ENCODE data around the gene TSACC.
"Not testable (repeated sequence)": the region's sequence is repeated elsewhere in the genome, so short reads cannot be mapped to it uniquely, and the experiment has no call there.

The TSACC gene

GRCh38 chr1:156346636-156347035 lies 8.3 kb downstream of the TSACC start:
- DNase-seq (ENCODE audit: low read depth): no peak
- TF ChIP-seq, protein P1, sequence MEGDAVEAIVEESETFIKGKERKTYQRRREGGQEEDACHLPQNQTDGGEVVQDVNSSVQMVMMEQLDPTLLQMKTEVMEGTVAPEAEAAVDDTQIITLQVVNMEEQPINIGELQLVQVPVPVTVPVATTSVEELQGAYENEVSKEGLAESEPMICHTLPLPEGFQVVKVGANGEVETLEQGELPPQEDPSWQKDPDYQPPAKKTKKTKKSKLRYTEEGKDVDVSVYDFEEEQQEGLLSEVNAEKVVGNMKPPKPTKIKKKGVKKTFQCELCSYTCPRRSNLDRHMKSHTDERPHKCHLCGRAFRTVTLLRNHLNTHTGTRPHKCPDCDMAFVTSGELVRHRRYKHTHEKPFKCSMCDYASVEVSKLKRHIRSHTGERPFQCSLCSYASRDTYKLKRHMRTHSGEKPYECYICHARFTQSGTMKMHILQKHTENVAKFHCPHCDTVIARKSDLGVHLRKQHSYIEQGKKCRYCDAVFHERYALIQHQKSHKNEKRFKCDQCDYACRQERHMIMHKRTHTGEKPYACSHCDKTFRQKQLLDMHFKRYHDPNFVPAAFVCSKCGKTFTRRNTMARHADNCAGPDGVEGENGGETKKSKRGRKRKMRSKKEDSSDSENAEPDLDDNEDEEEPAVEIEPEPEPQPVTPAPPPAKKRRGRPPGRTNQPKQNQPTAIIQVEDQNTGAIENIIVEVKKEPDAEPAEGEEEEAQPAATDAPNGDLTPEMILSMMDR (IDR thresholded peaks at IDR 0.05; ENCODE audit: control insufficient read depth, extremely low read depth, insufficient read depth): no peak
- no peak overlapping the region for H3K4me3 ChIP-seq (ENCODE audit: low read depth, low read length)

DNA sequence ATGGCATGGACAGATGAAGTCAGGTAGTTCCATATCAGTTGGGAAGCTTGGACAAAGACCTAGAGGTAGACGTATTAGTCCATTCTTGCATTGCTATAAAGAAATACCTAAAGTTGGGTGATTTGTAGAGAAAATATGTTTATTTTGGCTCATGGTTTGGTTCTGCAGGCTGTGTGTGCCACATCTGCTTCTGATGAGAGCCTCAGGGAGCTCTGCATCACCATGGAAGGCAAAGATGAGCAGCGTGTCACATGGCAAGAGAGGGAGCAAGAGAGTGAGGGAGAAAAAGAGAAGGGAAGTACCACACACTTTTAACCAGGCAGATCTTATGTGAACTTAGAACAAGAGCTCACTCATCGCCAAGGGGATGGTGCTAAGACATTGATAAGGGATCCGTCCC lies 9.0 kb downstream of the TSACC start:
- no peak for DNase-seq (ENCODE audit: low read depth)
- no peak overlapping the region for H3K4me3 ChIP-seq (ENCODE audit: low read depth, low read length)
- TF ChIP-seq, protein P1 (IDR thresholded peaks at IDR 0.05; ENCODE audit: control insufficient read depth, extremely low read depth, insufficient read depth): no peak

GRCh38 chr1:156352481-156352880 lies 14.2 kb downstream of the TSACC start:
- DNase-seq (ENCODE audit: low read depth); H3K4me3 ChIP-seq (ENCODE audit: low read depth, low read length): not testable (repeated sequence)

GRCh38 chr1:156356262-156356874 lies 18.0 kb downstream of the TSACC start:
- DNase-seq (ENCODE audit: low read depth): no peak
- no peak overlapping the region for H3K4me3 ChIP-seq (ENCODE audit: low read depth, low read length)
- TF ChIP-seq, protein P1 (IDR thresholded peaks at IDR 0.05; ENCODE audit: control insufficient read depth, extremely low read depth, insufficient read depth): no peak

DNA sequence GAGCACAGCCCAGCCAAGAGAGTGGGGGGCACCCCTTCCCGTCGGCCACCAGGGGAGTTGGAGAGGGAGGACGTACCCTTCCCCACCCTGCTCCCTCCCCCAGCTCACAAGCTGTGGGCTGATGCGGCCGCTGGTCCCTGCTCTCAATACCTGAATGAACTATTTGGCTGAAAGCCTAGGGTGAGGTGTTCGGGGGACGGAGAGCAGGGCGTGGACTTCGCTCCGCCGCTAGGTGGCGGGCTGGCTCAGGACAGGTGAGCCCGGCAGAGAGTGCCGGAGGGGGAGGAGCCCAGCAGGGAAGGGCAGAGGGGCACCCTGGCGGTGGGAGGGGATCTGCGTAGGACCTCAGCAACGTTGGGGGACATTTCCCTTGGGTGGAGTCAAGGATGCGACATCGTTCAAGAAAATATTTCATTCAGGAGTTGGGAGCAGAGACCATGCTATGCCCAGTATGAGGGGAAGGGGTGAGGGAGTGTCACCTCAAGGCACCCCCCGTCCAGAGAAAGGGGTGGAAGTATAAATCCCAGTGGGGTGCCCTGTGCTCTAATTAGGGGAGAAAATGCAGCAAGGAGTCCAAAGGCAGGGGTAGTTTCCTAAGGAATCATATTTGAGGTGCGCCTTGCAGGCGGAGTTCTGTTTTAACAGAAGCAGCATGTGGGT lies 18.7 kb downstream of the TSACC start:
- TF ChIP-seq, protein P1 (IDR thresholded peaks at IDR 0.05; ENCODE audit: control insufficient read depth, extremely low read depth, insufficient read depth): peak; percentile 98
- peak; percentile 35 for DNase-seq (ENCODE audit: low read depth)
- H3K4me3 ChIP-seq (ENCODE audit: low read depth, low read length): no peak overlapping the region

DNA sequence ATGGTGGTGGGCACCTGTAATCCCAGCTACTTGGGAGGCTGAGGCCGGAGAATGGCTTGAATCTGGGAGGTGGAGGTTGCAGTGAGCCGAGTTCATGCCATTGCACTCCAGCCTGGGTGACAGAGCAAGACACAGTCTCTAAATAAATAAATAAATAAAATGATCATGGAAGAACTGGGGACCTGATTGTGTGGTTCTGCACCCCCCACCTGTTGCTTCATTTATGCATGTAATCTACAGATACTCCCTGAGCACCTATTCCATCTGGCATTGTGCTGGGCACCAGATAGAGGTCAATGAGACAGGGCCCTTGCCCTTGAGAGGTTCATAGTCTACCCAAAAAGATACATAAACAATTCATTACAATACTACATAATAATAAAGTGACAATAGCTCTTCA lies 19.7 kb downstream of the TSACC start:
- TF ChIP-seq, protein P1 (IDR thresholded peaks at IDR 0.05; ENCODE audit: control insufficient read depth, extremely low read depth, insufficient read depth): no peak
- no peak for DNase-seq (ENCODE audit: low read depth)
- H3K4me3 ChIP-seq (ENCODE audit: low read depth, low read length): no peak overlapping the region

DNA sequence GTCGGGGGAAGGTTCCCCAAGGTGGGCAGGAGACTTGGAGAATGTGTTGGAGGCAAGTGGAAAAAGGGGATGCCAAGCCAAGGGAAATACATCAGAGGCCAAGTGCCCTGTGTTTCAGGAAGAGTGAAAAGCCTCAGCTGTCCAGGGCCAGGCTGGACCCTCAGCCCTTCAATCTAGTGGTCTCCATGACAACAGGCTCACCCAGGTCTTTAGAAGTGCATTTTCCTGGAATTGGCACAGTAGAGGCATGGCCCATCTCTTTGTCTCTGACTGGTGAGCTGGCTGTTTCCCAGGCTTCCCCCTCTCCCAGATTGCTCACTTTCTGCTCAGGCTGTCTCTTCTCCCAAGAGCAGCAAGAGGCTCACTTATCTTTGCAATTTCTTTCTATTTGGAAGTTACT lies 20.3 kb downstream of the TSACC start:
- no peak for DNase-seq (ENCODE audit: low read depth)
- TF ChIP-seq, protein P1 (IDR thresholded peaks at IDR 0.05; ENCODE audit: control insufficient read depth, extremely low read depth, insufficient read depth): no peak
- H3K4me3 ChIP-seq (ENCODE audit: low read depth, low read length): no peak overlapping the region
